Measurements from ENCODE around the gene CARM1.

Gene CARM1

DNA sequence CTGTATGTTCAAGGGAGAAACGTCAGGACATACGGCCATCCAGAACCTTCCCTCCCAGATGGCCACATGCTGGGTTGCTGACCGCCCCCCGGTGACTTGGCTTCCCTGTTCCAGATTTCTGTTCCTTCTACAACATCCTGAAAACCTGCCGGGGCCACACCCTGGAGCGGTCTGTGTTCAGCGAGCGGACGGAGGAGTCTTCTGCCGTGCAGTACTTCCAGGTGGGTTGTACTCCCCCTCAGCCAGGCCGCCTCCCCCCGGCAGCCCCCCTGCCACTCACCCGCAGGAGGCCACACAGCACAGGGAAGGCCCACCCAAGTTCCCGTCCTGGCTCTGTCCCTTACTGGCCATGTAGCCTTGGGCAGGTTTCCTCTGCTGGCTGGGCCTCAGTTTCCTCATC, 36.6 kb downstream of the CARM1 start:
- Histone ChIP-seq H3K9ac (ENCODE audit: low read depth in 1 of 2, low read length in 2 of 2) (no peak overlapping the region), H3K4me3 (ENCODE audit: low read depth in 1 of 2, low read length in 2 of 2) (no peak overlapping the region), H3K4me1 (ENCODE audit: control insufficient read depth in 1 of 2, insufficient read depth in 2 of 2, low read length in 2 of 2) (no peaks in the 10 kb centered on the region), H3K9me3 (ENCODE audit: control insufficient read depth in 1 of 2, low read length in 2 of 2) (no peaks in the 10 kb centered on the region), H3K27me3 (ENCODE audit: control insufficient read depth in 1 of 2, insufficient read depth in 2 of 2, low read length in 2 of 2) (no peaks in the 10 kb centered on the region), H3K27ac (ENCODE audit: low read depth, low read length) (no peak overlapping the region), H3K36me3 (ENCODE audit: control insufficient read depth in 1 of 2, insufficient read depth in 2 of 2, low read length in 2 of 2) (peaks cover 19 to 50% of the 10 kb centered on the region in 2 donors)

DNA sequence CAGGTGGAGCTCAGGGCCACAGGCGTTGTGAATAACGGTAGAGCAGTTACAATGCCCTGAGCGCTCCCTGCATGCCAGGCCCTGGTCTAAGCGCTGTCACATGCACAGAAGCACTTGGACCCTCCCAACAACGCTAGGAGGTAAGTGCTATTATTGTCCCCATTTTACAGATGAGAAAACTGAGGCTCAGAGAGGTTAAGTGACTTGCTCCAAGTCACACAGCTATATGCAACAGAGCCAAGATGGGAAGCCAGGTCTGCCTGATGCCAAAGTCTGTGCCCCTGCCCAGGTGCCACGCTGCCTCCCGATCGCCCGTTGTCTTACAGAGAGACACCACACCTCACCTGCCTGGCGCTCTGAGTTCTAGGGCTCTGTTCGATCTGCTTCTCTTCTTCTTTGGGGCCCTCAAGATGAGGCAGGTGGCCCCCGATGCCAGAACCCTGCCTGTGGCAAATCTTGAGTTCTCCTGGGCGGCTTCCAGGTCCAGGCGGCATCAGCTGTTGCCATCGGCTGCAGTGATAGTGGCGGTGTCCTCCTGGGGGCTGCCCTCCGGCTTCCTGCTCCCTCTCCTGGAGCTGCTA, 37.1 kb downstream of the CARM1 start:
- Histone ChIP-seq H3K9ac (ENCODE audit: low read depth in 1 of 2, low read length in 2 of 2) (no peak overlapping the region), H3K4me3 (ENCODE audit: low read depth in 1 of 2, low read length in 2 of 2) (no peak overlapping the region), H3K27ac (ENCODE audit: low read depth, low read length) (no peak overlapping the region), H3K9me3 (ENCODE audit: control insufficient read depth in 1 of 2, low read length in 2 of 2) (no peaks in the 10 kb centered on the region), H3K27me3 (ENCODE audit: control insufficient read depth in 1 of 2, insufficient read depth in 2 of 2, low read length in 2 of 2) (no peaks in the 10 kb centered on the region), H3K4me1 (ENCODE audit: control insufficient read depth in 1 of 2, insufficient read depth in 2 of 2, low read length in 2 of 2) (no peaks in the 10 kb centered on the region), H3K36me3 (ENCODE audit: control insufficient read depth in 1 of 2, insufficient read depth in 2 of 2, low read length in 2 of 2) (peaks cover 19 to 50% of the 10 kb centered on the region in 2 donors)

GRCh38 chr19:10911579-10912363, 40.4 kb downstream of the CARM1 start:
- Histone ChIP-seq H3K27ac (ENCODE audit: low read depth, low read length) (no peak overlapping the region), H3K9ac (ENCODE audit: low read depth in 1 of 2, low read length in 2 of 2) (no peak overlapping the region)

DNA sequence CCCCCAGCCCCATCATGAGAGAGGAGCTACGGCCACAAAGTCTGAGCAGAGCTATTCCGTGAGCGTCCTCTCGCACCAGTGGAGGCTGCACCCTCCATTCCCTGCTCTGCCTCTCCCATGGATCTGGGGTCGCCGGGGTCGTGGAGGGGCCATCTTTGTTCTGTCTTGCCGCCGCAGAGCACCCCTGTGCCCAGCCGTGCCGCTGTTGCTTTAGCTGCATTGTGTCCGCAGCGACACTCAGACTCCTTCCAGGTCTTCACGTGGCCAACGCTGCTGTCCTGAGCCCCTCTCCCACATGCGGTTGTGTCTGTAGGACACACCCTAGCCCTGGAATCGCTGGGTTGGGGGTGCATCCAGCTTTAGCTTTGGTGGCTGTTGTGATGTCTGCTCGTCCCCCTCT, 41.3 kb downstream of the CARM1 start:
- Histone ChIP-seq H3K4me1 (ENCODE audit: control insufficient read depth in 1 of 2, insufficient read depth in 2 of 2, low read length in 2 of 2) (no peaks in the 10 kb centered on the region), H3K36me3 (ENCODE audit: control insufficient read depth in 1 of 2, insufficient read depth in 2 of 2, low read length in 2 of 2) (peaks cover 22 to 69% of the 10 kb centered on the region in 2 donors), H3K4me3 (ENCODE audit: low read depth in 1 of 2, low read length in 2 of 2) (no peak overlapping the region), H3K9me3 (ENCODE audit: control insufficient read depth in 1 of 2, low read length in 2 of 2) (no peaks in the 10 kb centered on the region), H3K27ac (ENCODE audit: low read depth, low read length) (no peak overlapping the region), H3K9ac (ENCODE audit: low read depth in 1 of 2, low read length in 2 of 2) (no peak overlapping the region), H3K27me3 (ENCODE audit: control insufficient read depth in 1 of 2, insufficient read depth in 2 of 2, low read length in 2 of 2) (no peaks in the 10 kb centered on the region)

More at GRCh38 chr19:10911579-10912363, 40.4 kb downstream of the CARM1 start:
- Histone ChIP-seq H3K4me1 (ENCODE audit: control insufficient read depth in 1 of 2, insufficient read depth in 2 of 2, low read length in 2 of 2) (no peaks in the 10 kb centered on the region), H3K36me3 (ENCODE audit: control insufficient read depth in 1 of 2, insufficient read depth in 2 of 2, low read length in 2 of 2) (peaks cover 22 to 72% of the 10 kb centered on the region in 2 donors), H3K9me3 (ENCODE audit: control insufficient read depth in 1 of 2, low read length in 2 of 2) (no peaks in the 10 kb centered on the region), H3K4me3 (ENCODE audit: low read depth in 1 of 2, low read length in 2 of 2) (no peak overlapping the region), H3K27me3 (ENCODE audit: control insufficient read depth in 1 of 2, insufficient read depth in 2 of 2, low read length in 2 of 2) (no peaks in the 10 kb centered on the region)

DNA sequence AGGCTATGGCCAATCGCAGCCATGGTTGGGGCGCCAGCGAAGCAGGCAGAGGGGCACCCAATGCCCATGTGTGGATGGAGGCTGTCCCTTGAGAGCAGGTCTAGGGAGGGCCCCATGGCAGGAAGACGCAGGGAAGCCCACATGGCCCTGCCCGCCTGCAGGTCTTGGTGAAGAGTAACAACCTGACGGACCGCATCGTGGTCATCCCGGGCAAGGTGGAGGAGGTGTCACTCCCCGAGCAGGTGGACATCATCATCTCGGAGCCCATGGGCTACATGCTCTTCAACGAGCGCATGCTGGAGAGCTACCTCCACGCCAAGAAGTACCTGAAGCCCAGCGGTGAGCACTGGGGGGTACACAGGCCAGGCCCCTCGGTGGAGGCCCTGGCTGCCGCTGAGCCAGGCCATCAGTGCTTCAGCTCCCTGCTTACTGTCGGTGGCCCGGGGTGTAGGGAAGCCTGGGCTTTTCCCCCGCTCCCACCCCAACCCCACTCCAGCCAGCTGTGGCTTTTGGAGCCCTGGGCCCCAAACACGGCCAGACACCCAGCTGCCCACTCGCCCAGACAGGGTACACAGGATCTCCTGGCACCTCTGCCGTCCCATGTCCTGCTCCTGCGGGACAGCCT, 42.5 kb downstream of the CARM1 start:
- no peak overlapping the region for H3K9ac ChIP-seq (ENCODE audit: low read depth in 1 of 2, low read length in 2 of 2)
- H3K9me3 ChIP-seq (ENCODE audit: control insufficient read depth in 1 of 2, low read length in 2 of 2): no peaks in the 10 kb centered on the region
- H3K4me1 ChIP-seq (ENCODE audit: control insufficient read depth in 1 of 2, insufficient read depth in 2 of 2, low read length in 2 of 2): no peaks in the 10 kb centered on the region
- H3K36me3 ChIP-seq (ENCODE audit: control insufficient read depth in 1 of 2, insufficient read depth in 2 of 2, low read length in 2 of 2): peaks cover 12 to 66% of the 10 kb centered on the region in 2 donors
- no peak overlapping the region for H3K27ac ChIP-seq (ENCODE audit: low read depth, low read length)
- no peak overlapping the region for H3K4me3 ChIP-seq (ENCODE audit: low read depth in 1 of 2, low read length in 2 of 2)
- H3K27me3 ChIP-seq (ENCODE audit: control insufficient read depth in 1 of 2, insufficient read depth in 2 of 2, low read length in 2 of 2): no peaks in the 10 kb centered on the region

DNA sequence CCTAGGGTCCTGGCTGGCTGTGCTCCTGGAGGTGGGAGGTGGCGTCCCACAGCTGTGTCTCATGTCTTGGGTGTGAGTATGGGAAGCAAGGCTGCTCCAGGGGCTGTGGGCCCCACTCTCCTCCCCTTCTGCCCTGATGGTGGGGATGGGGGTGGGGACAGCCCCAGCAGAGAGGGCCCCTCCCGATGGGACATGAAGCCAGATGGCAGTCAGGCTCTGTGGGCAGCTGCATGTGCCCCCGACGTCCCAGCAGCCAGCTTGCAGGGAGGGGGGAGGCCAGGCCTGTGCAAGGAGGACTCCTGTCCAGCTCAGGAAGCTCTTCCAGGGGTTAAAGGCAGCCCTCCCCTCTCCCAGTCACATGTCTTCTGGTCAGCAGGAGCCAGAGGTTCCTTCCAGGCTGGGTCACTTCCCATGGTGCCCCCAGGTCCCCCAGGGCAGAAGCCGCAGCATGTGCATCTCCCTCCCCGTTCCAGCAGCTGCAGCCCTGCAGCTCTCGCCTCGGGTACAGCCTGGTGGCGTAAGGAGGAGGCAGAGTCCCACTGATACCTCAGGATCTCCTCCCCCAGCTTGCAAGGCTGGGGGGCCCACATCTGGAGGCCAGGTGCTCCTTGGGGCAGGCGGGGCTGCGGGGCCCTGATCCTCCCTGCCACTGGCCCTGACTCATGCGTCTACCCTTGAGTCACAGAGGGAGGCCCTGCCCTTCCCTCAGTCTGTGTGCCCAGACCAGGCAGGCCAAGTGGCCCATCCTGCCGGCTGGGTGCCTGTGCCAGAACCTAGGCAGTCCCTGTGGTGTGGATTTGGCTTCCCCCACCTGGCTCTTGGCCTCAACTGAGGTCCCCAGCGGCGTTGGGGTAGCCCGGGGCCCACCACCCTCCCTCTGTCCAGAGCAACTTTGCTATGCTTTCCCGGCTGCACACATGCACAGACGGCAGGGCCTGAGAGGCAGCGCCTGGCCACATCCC, 44.1 kb downstream of the CARM1 start:
- H3K27me3 ChIP-seq (ENCODE audit: control insufficient read depth in 1 of 2, insufficient read depth in 2 of 2, low read length in 2 of 2): no peaks in the 10 kb centered on the region
- no peak overlapping the region for H3K9ac ChIP-seq (ENCODE audit: low read depth in 1 of 2, low read length in 2 of 2)
- H3K4me3 ChIP-seq (ENCODE audit: low read depth in 1 of 2, low read length in 2 of 2): no peak overlapping the region
- peaks cover 13 to 74% of the 10 kb centered on the region in 2 donors for H3K36me3 ChIP-seq (ENCODE audit: control insufficient read depth in 1 of 2, insufficient read depth in 2 of 2, low read length in 2 of 2)
- no peak overlapping the region for H3K27ac ChIP-seq (ENCODE audit: low read depth, low read length)
- no peaks in the 10 kb centered on the region for H3K4me1 ChIP-seq (ENCODE audit: control insufficient read depth in 1 of 2, insufficient read depth in 2 of 2, low read length in 2 of 2)
- no peaks in the 10 kb centered on the region for H3K9me3 ChIP-seq (ENCODE audit: control insufficient read depth in 1 of 2, low read length in 2 of 2)

- H3K27ac ChIP-seq (ENCODE audit: low read depth, low read length): no peak overlapping the region
- H3K4me1 ChIP-seq (ENCODE audit: control insufficient read depth in 1 of 2, insufficient read depth in 2 of 2, low read length in 2 of 2): no peaks in the 10 kb centered on the region
- no peaks in the 10 kb centered on the region for H3K27me3 ChIP-seq (ENCODE audit: control insufficient read depth in 1 of 2, insufficient read depth in 2 of 2, low read length in 2 of 2)
- peaks cover 17 to 82% of the 10 kb centered on the region in 2 donors for H3K36me3 ChIP-seq (ENCODE audit: control insufficient read depth in 1 of 2, insufficient read depth in 2 of 2, low read length in 2 of 2)
- no peaks in the 10 kb centered on the region for H3K9me3 ChIP-seq (ENCODE audit: control insufficient read depth in 1 of 2, low read length in 2 of 2)
- H3K9ac ChIP-seq (ENCODE audit: low read depth in 1 of 2, low read length in 2 of 2): no peak overlapping the region
- H3K4me3 ChIP-seq (ENCODE audit: low read depth in 1 of 2, low read length in 2 of 2): no peak overlapping the region
Measured at GRCh38 chr19:10916602-10917001, 45.2 kb downstream of the CARM1 start.

GRCh38 chr19:10918359-10918758, 47.0 kb downstream of the CARM1 start:
- Histone ChIP-seq H3K4me1 (ENCODE audit: control insufficient read depth in 1 of 2, insufficient read depth in 2 of 2, low read length in 2 of 2) (no peaks in the 10 kb centered on the region), H3K9ac (ENCODE audit: low read depth in 1 of 2, low read length in 2 of 2) (no peak overlapping the region), H3K27ac (ENCODE audit: low read depth, low read length) (no peak overlapping the region), H3K4me3 (ENCODE audit: low read depth in 1 of 2, low read length in 2 of 2) (no peak overlapping the region), H3K36me3 (ENCODE audit: control insufficient read depth in 1 of 2, insufficient read depth in 2 of 2, low read length in 2 of 2) (peaks cover 17 to 83% of the 10 kb centered on the region in 2 donors), H3K9me3 (ENCODE audit: control insufficient read depth in 1 of 2, low read length in 2 of 2) (no peaks in the 10 kb centered on the region), H3K27me3 (ENCODE audit: control insufficient read depth in 1 of 2, insufficient read depth in 2 of 2, low read length in 2 of 2) (no peaks in the 10 kb centered on the region)

DNA sequence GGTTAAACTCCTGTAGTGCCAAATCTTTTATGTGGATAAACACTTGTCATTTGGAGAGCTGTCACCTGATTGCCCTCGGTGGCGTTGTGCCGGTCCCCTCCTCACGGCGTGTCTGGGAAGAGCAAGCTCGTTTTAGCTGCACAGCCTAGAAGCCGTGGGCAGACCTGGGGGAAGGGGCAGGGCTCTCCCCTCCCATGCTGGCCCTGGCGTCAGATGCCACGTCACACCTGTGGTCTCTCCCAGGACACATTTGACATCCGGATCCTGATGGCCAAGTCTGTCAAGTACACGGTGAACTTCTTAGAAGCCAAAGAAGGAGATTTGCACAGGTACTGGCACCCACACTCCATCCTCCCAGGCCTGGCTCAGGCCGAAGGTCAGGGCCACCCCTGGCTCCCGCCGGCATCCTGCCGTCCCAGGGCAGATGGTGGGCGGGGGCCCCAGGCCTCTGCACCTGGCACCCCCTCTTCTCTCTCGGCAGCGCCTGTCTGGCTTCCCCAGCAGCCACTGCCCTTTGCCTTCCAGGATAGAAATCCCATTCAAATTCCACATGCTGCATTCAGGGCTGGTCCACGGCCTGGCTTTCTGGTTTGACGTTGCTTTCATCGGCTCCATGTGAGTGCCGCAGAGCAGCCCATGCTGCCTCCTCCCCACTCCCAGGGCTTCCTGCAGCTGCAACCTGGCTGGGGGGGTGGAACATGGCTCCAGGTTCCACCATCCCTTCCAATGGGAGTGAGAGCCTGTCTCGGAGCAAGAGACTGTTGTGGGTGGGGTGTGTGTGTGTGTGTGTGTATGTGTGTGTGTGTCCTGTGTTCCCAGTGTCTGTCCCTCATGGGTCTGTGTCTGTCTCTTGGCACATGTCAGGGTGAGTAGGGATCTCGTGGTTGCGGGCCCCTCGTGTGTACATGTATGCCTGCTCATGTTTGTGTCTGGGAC, 48.3 kb downstream of the CARM1 start:
- Histone ChIP-seq H3K36me3 (ENCODE audit: control insufficient read depth in 1 of 2, insufficient read depth in 2 of 2, low read length in 2 of 2) (peaks cover 18 to 84% of the 10 kb centered on the region in 2 donors), H3K27ac (ENCODE audit: low read depth, low read length) (no peak overlapping the region), H3K27me3 (ENCODE audit: control insufficient read depth in 1 of 2, insufficient read depth in 2 of 2, low read length in 2 of 2) (no peaks in the 10 kb centered on the region), H3K4me3 (ENCODE audit: low read depth in 1 of 2, low read length in 2 of 2) (no peak overlapping the region), H3K9me3 (ENCODE audit: control insufficient read depth in 1 of 2, low read length in 2 of 2) (no peaks in the 10 kb centered on the region), H3K9ac (ENCODE audit: low read depth in 1 of 2, low read length in 2 of 2) (no peak overlapping the region), H3K4me1 (ENCODE audit: control insufficient read depth in 1 of 2, insufficient read depth in 2 of 2, low read length in 2 of 2) (no peaks in the 10 kb centered on the region)

Measured in duodenal mucosa (tissue), 2 donors.